ENCODE data around the gene PRRT3. TPM values are rescaled to one million over a fixed set of nuclear protein-coding genes. Genes with fewer than 3 reads are reported as not detected.

Gene PRRT3
- total and polyA plus RNA-seq, 2 experiments from 2014 or later, result 4.3 to 6.9 TPM

- peak within 1 kb of the TSS; percentile 85 for H3K4me3 ChIP-seq
- Mint-ChIP-seq H3K27ac (peak within 1 kb of the TSS; percentile 92), H3K4me3 (peak within 1 kb of the TSS; percentile 89), H3K9me3 (peaks cover 12% of the 10 kb centered on the region; the same call in 2 of the 3 replicates), H3K27me3 (ENCODE audit: insufficient read depth, low read depth, poor library complexity) (peaks cover 11% of the 10 kb centered on the region), H3K36me3 (ENCODE audit: low read depth) (peaks cover 22% of the 10 kb centered on the region), H3K4me1 (peaks cover 10% of the 10 kb centered on the region)
- no peaks in the 10 kb centered on the region for H4K20me1 ChIP-seq (replicated peaks; ENCODE audit: insufficient read depth)
- H3K9me2 ChIP-seq (ENCODE audit: insufficient read depth), result no peaks in the 10 kb centered on the region
- no peak for TF ChIP-seq REST (IDR thresholded peaks at IDR 0.05; ENCODE audit: unreplicated experiment)
- peak; percentile 91 for TF ChIP-seq CREB1 (CRISPR knock-in tag; IDR thresholded peaks at IDR 0.05; ENCODE audit: low read depth)
- TF ChIP-seq ZNF114 (CRISPR knock-in tag; IDR thresholded peaks at IDR 0.05), result no peak
- no peak for TF ChIP-seq JUNB (IDR thresholded peaks at IDR 0.05; ENCODE audit: unreplicated experiment)
- no peak for TF ChIP-seq EZH2 (IDR thresholded peaks at IDR 0.05; ENCODE audit: low read depth, unreplicated experiment)
- TF ChIP-seq NANOG (IDR thresholded peaks at IDR 0.05; ENCODE audit: borderline replicate concordance), result no peak
- TF ChIP-seq STAT1 (IDR thresholded peaks at IDR 0.05; ENCODE audit: unreplicated experiment), result no peak
- TF ChIP-seq POLR2AphosphoS5 (IDR thresholded peaks at IDR 0.05; ENCODE audit: low read depth), result peak; percentile 83
- TF ChIP-seq ETS1 (IDR thresholded peaks at IDR 0.05), result no peak; the same call in 1 of the 2 replicates
- no peak for TF ChIP-seq ZNF462 (CRISPR knock-in tag; IDR thresholded peaks at IDR 0.05)
- TF ChIP-seq EZH2phosphoT487 (IDR thresholded peaks at IDR 0.05; ENCODE audit: unreplicated experiment), result no peak
- TF ChIP-seq ZNF331 (CRISPR knock-in tag; IDR thresholded peaks at IDR 0.05; ENCODE audit: low read depth), result no peak
- TF ChIP-seq CTCF (conservative IDR thresholded peaks at IDR 0.05; ENCODE audit: low read depth in 2 of 2), result no peak
- H3K27me3 ChIP-seq (ENCODE audit: insufficient read depth), result peaks cover 8% of the 10 kb centered on the region; the same call in 1 of the 2 replicates
- peaks cover 5% of the 10 kb centered on the region for H3K4me1 ChIP-seq (ENCODE audit: insufficient read depth)
- H3K27ac ChIP-seq (ENCODE audit: low read depth), result no peak within 1 kb of the TSS
- DNase-seq (ENCODE audit: low spot score) (peak; percentile 95), ATAC-seq (peak; percentile 83)
- H3K4me2 ChIP-seq, result peak within 1 kb of the TSS; percentile 93
- H3K36me3 ChIP-seq (ENCODE audit: insufficient read depth), result peaks cover 6% of the 10 kb centered on the region; the same call in 1 of the 2 replicates
- peak within 1 kb of the TSS; percentile 99 for H2AFZ ChIP-seq
- H3K79me2 ChIP-seq (replicated peaks; ENCODE audit: insufficient read depth), result no peaks in the 10 kb centered on the region; the same call in 1 of the 2 replicates
- 0 out of 2 replicates have a peak, but pooled peaks cover 5% of the 10 kb centered on the region for H3F3A ChIP-seq (replicated peaks; ENCODE audit: low read depth)
Observed at GRCh38 chr3:9933561-9934234, 18.5 kb downstream of the PRRT3 start, which contains the start of gene CRELD1. CRELD1 (plus strand) TSS chr3:9933834; CDS start chr3:9934439, 605 bp downstream.
